K562 (cell line): ENCODE measurements around the gene ARID4B. TPM values are rescaled to one million over a fixed set of nuclear protein-coding genes. Genes with fewer than 3 reads are reported as not detected.

Source experiments
- ATAC-seq: fragments of 200-7000 bp; cut with Tn5 transposase; 3 replicates; pipeline ENCODE4 v1.9.1; 2020; ENCODE audit warnings: moderate library complexity
- BruUV-seq: library from RNA; stranded (reverse); fragments of 400-500 nt; replicated peaks from 2 replicates; lab custom pipeline; 2021; lab: Mats Ljungman, UMichigan
- CTCF ChIA-PET: fragments of 300-600 bp; formaldehyde crosslinking; extraction: SDS; loops from one replicate; lab custom pipeline; 2021; ENCODE audit warnings: low intra/inter-chr PET ratio; lab: Yijun Ruan, JAX
- POLR2A ChIA-PET: fragments of 300-600, 350-650 bp; sonication (Branson Sonifier 250); formaldehyde crosslinking; extraction: SDS; loops from one replicate; lab custom pipeline; 2021; ENCODE audit warnings: antibody characterized with exemption, inconsistent platforms; lab: Yijun Ruan, JAX
- DNase-seq, 4 experiments: peaks; one replicate each; pipeline versions ENCODE4 v3.0.0 to v3.0.0-alpha.2; 2011 to 2018; ENCODE audit warnings: low spot score in 3 of 4, mixed read lengths in 3 of 4; ENCODE audit errors: extremely low read depth in 1 of 4
- FAIRE-seq: peaks from 2 replicates; lab custom pipeline; 2011; peaks lifted over from hg19 to GRCh38; lab: Jason Lieb, UNC
- H2AFZ ChIP-seq: 2 replicates; pipeline ENCODE4 v1.6.0; 2011; ENCODE audit warnings: low read depth, low read length, control low read depth, inconsistent platforms
- H3K27ac ChIP-seq: fragments of 200-600 bp; 3 replicates; pipeline ENCODE4 v1.8.0; 2011; ENCODE audit warnings: low read depth, mild to moderate bottlenecking, control low read depth, inconsistent platforms, low read length, moderate library complexity, mixed read lengths; ENCODE audit errors: extremely low read depth
- H3K27me3 ChIP-seq, 2 experiments: fragments of 300-600 bp in 1 of 2; 2 replicates in 1 of 2; 3 replicates in 1 of 2; pipeline versions ENCODE4 v1.6.0 to v1.8.0; 2011; ENCODE audit warnings: inconsistent platforms in 2 of 2, low read length in 2 of 2, mild to moderate bottlenecking in 1 of 2, mixed read lengths in 1 of 2, moderate library complexity in 1 of 2; ENCODE audit not compliant: control insufficient read depth in 2 of 2, insufficient read depth in 2 of 2
- H3K36me3 ChIP-seq: fragments of 300-600 bp; 3 replicates; pipeline ENCODE4 v1.8.0; 2011; ENCODE audit warnings: mild to moderate bottlenecking, low read length, inconsistent platforms; ENCODE audit not compliant: control insufficient read depth, insufficient read depth
- H3K4me1 ChIP-seq, 2 experiments: fragments of 200-600 bp in 1 of 2; replicated peaks in 1 of 2; 2 replicates in 1 of 2; 3 replicates in 1 of 2; pipeline versions ENCODE4 v1.5.1 to v1.8.0; 2011; ENCODE audit warnings: inconsistent platforms in 2 of 2, low read length in 2 of 2, mild to moderate bottlenecking in 1 of 2, mixed read lengths in 1 of 2, moderate library complexity in 1 of 2; ENCODE audit not compliant: control insufficient read depth in 2 of 2, insufficient read depth in 2 of 2
- H3K4me2 ChIP-seq: 2 replicates; pipeline ENCODE4 v1.6.1; 2011; ENCODE audit warnings: low read length, control low read depth, inconsistent platforms, mixed read lengths; ENCODE audit not compliant: insufficient read depth
- H3K4me3 ChIP-seq: fragments of 200-600 bp; sonication (generic), shearing (Covaris generic); 2 replicates; pipeline ENCODE4 v1.5.1; 2016; ENCODE audit warnings: control low read depth, inconsistent platforms
- H3K79me2 ChIP-seq: fragments of 200-600 bp; 3 replicates; pipeline ENCODE4 v1.8.0; 2011; ENCODE audit warnings: low read length, inconsistent platforms; ENCODE audit not compliant: control insufficient read depth, insufficient read depth
- H3K9ac ChIP-seq, 2 experiments: 2 replicates each; pipeline versions ENCODE4 v1.6.0 to v1.6.1; 2011; ENCODE audit warnings: low read depth in 2 of 2, low read length in 2 of 2, control low read depth in 1 of 2, inconsistent platforms in 1 of 2, mild to moderate bottlenecking in 1 of 2, mixed read lengths in 1 of 2; ENCODE audit not compliant: insufficient read depth in 1 of 2
- H3K9me1 ChIP-seq: one replicate; pipeline ENCODE4 v1.6.0; 2011; ENCODE audit warnings: inconsistent platforms, mild to moderate bottlenecking, low read length, moderate library complexity; ENCODE audit not compliant: control insufficient read depth, insufficient read depth
- H3K9me3 ChIP-seq: replicated peaks from 2 replicates; pipeline ENCODE4 v1.5.1; 2011; ENCODE audit warnings: low read depth, low read length, inconsistent platforms; ENCODE audit not compliant: control insufficient read depth, insufficient read depth
- H4K20me1 ChIP-seq: replicated peaks from 2 replicates; pipeline ENCODE4 v1.6.1; 2011; ENCODE audit warnings: low read length, inconsistent platforms, mixed read lengths; ENCODE audit not compliant: control insufficient read depth, insufficient read depth
- CEBPB ChIP-seq: fragments of 450-650 bp; IDR thresholded peaks from 2 replicates; pipeline ENCODE4 v1.6.1; 2016; ENCODE audit warnings: missing genetic modification characterization, missing compliant biosample characterization
- ELF1 ChIP-seq: fragments of 200-800 bp; sonication (Bioruptor generic); IDR thresholded peaks from 2 replicates; pipeline ENCODE4 v1.6.1; 2016; ENCODE audit warnings: missing genetic modification characterization, missing compliant biosample characterization
- EWSR1 ChIP-seq: fragments of 450-650 bp; IDR thresholded peaks from 2 replicates; pipeline ENCODE4 v1.6.1; 2018; ENCODE audit warnings: borderline replicate concordance, mild to moderate bottlenecking, low read depth, moderate library complexity; ENCODE audit not compliant: partially characterized antibody
- PTBP1 ChIP-seq: fragments of 200-400 bp; formaldehyde crosslinking; IDR thresholded peaks from 2 replicates; pipeline ENCODE4 v1.6.1; 2017; ENCODE audit warnings: low read depth, low read length
- RFX5 ChIP-seq: IDR thresholded peaks from 2 replicates; pipeline ENCODE4 v1.6.1; 2011; ENCODE audit warnings: low read depth, mild to moderate bottlenecking, improper control_type of control experiment, low read length
- SMARCE1 ChIP-seq: fragments of 450-650 bp; IDR thresholded peaks from 2 replicates; pipeline ENCODE4 v1.7.1; 2016; ENCODE audit warnings: mild to moderate bottlenecking
- YBX1 ChIP-seq: fragments of 450-650 bp; IDR thresholded peaks from 2 replicates; pipeline ENCODE4 v1.7.1; 2016; ENCODE audit warnings: mild to moderate bottlenecking
- ZFP30 ChIP-seq: fragments of 250-450 bp; sonication (Bioruptor Pico); IDR thresholded peaks from 2 replicates; pipeline ENCODE4 v1.8.0; 2022; ENCODE audit warnings: moderate library complexity, mild to moderate bottlenecking, inconsistent platforms, borderline replicate concordance
- ZNF143 ChIP-seq: sonication (generic); formaldehyde crosslinking; IDR thresholded peaks from 2 replicates; pipeline ENCODE4 v1.9.0; 2022; ENCODE audit warnings: mild to moderate bottlenecking, missing genetic modification reagents
- ZNF57 ChIP-seq: fragments of 450-650 bp; formaldehyde crosslinking; IDR thresholded peaks from 2 replicates; pipeline ENCODE4 v1.4.0; 2020; ENCODE audit warnings: mild to moderate bottlenecking, moderate library complexity
- ZZZ3 ChIP-seq: fragments of 450-650 bp; IDR thresholded peaks from 2 replicates; pipeline ENCODE4 v1.6.1; 2016; ENCODE audit warnings: antibody characterized with exemption, mild to moderate bottlenecking, moderate library complexity
- WGBS: fragments of 100-300 bp; shearing (Covaris generic); methylation state at CpG from one replicate; pipeline ENCODE4 v1.1.6; 2016; ENCODE audit warnings: low coverage, mixed read lengths; ENCODE audit not compliant: insufficient coverage; ENCODE audit errors: missing lambda C conversion rate; 5-methylcytosine and 5-hydroxymethylcytosine counted together
- in situ Hi-C: fragments of 300-500 bp; cut with MboI; formaldehyde crosslinking; loops from 4 replicates; pipeline ENCODE4 v1.15.0; 2018; ENCODE audit warnings: inconsistent platforms, mixed read lengths
- intact Hi-C: fragments of 100-400 bp; cut with micrococcal nuclease; formaldehyde crosslinking; loops from 2 replicates; pipeline ENCODE4 v1.14.2; 2022
- polyA plus RNA-seq, 8 experiments: library from polyadenylated mRNA; depleted of rRNA in 4 of 8; stranded (reverse) in 5 of 8; unstranded in 3 of 8; fragments of >200 nt; fragmentation: Nextera tagmentation in 2 of 8; fragmentation: Illumina TruSeq in 1 of 8; extraction: Ambion mirVana in 2 of 8; extraction: Trizol in 1 of 8; gene quantifications; 2 replicates each; pipeline versions ENCODE4 v1.2.1 to v1.2.3, GENCODE V29; 2011 to 2014; ENCODE audit warnings: inconsistent platforms in 1 of 8, missing spikeins in 1 of 8
- total RNA-seq, 7 experiments: library from RNA; depleted of rRNA in 6 of 7; stranded (reverse); fragments of >200 nt in 6 of 7; fragmentation: Illumina TruSeq in 2 of 7; extraction: Trizol in 2 of 7; gene quantifications; 2 replicates each; pipeline versions ENCODE4 v1.2.1 to v1.2.3, GENCODE V29; 2011 to 2021; ENCODE audit warnings: low replicate concordance in 1 of 7
- TF ChIP-seq, protein P1 (sequence below): fragments of 250-450 bp; sonication (Bioruptor Pico); IDR thresholded peaks from 2 replicates; pipeline ENCODE4 v1.9.0; 2021; ENCODE audit warnings: mild to moderate bottlenecking, inconsistent platforms
- TF ChIP-seq, protein P2 (sequence below): IDR thresholded peaks from 3 replicates; pipeline ENCODE4 v1.6.1; 2011; ENCODE audit warnings: borderline replicate concordance, mild to moderate bottlenecking; ENCODE audit not compliant: insufficient read length, insufficient read depth
- TF ChIP-seq, protein P3 (sequence below): fragments of 250-450 bp; sonication (Bioruptor Pico); IDR thresholded peaks from 2 replicates; pipeline ENCODE4 v1.8.0; 2021; ENCODE audit warnings: borderline replicate concordance, mild to moderate bottlenecking, moderate library complexity; ENCODE audit not compliant: poor library complexity, severe bottlenecking
- TF ChIP-seq, protein P4 (sequence below), 2 experiments: fragments of 450-650 bp; IDR thresholded peaks; 2 replicates each; pipeline ENCODE4 v1.6.1; 2016
- TF ChIP-seq, protein P5 (sequence below): fragments of 450-650 bp; IDR thresholded peaks from 2 replicates; pipeline ENCODE4 v1.6.1; 2018; ENCODE audit warnings: mild to moderate bottlenecking, low read depth; ENCODE audit not compliant: partially characterized antibody

The ARID4B gene
- total and polyA plus RNA-seq, 9 of the 15 experiments (the other 6 are each of a cell fraction or from before 2014, with no cell fraction given), result 8.4 to 38.9 (median 18.5) TPM

DNA sequence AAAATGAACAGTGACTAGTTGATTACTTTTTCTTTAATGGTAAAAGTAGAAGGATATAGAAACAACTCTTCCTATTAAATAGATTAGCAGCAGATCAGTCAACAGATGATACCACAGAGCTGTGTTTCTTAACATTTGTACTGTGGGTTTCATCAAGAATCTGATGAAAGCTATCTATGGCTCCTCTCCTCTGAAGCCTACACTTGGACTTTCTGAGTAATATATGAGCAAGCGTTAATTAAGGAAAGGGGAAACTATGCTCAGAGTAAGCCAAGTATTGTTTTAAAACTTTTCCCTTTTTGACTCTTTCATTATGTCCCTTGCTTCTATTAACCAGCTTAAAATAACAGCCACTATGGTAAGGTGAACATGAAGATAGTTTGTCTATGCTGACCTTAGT lies 10.8 kb downstream of the ARID4B start:
- H3K9me3 ChIP-seq, result no peaks in the 10 kb centered on the region
- no peak for FAIRE-seq
- ChIA-PET CTCF (no interaction called here), POLR2A (interaction anchor here (3.0 to 7.3 kb wide), 2 partner anchors 9 to 10 kb away, joined by 15 to 38 read pairs; partner anchors contain the start of genes ARID4B and GGPS1)
- H3K79me2 ChIP-seq, result peaks cover 95% of the 10 kb centered on the region
- in situ Hi-C loops (no loop called here), intact Hi-C loops (no loop called here)
- no peaks in the 10 kb centered on the region for H3K27me3 ChIP-seq
- no peak overlapping the region for H2AFZ ChIP-seq
- H3K9me1 ChIP-seq, result no peaks in the 10 kb centered on the region
- peaks cover 33% of the 10 kb centered on the region for H3K36me3 ChIP-seq
- no peak overlapping the region for H3K4me3 ChIP-seq
- no peak overlapping the region for H3K9ac ChIP-seq
- BruUV-seq, result no TSS peak
- 47% methylated on average over 1 of the region's 1 CpG for WGBS
- peak; percentile 11; the same call in 1 of the 3 replicates for ATAC-seq
- H3K27ac ChIP-seq, result no peak overlapping the region
- DNase-seq, result no peak
- H4K20me1 ChIP-seq, result no peaks in the 10 kb centered on the region; the same call in 1 of the 2 replicates
- peaks cover 3 to 4% of the 10 kb centered on the region in 2 experiments; a peak in 3 of 5 replicates for H3K4me1 ChIP-seq
- H3K4me2 ChIP-seq, result no peak overlapping the region
- TF ChIP-seq CEBPB (tag) (no peak), SMARCE1 (no peak), ZNF57 (CRISPR knock-in tag) (no peak), ZZZ3 (no peak), ELF1 (tag) (no peak), PTBP1 (no peak), YBX1 (no peak), EWSR1 (no peak), RFX5 (no peak), ZNF143 (CRISPR knock-in tag) (no peak), ZFP30 (CRISPR knock-in tag) (no peak)
- TF ChIP-seq, protein P1, sequence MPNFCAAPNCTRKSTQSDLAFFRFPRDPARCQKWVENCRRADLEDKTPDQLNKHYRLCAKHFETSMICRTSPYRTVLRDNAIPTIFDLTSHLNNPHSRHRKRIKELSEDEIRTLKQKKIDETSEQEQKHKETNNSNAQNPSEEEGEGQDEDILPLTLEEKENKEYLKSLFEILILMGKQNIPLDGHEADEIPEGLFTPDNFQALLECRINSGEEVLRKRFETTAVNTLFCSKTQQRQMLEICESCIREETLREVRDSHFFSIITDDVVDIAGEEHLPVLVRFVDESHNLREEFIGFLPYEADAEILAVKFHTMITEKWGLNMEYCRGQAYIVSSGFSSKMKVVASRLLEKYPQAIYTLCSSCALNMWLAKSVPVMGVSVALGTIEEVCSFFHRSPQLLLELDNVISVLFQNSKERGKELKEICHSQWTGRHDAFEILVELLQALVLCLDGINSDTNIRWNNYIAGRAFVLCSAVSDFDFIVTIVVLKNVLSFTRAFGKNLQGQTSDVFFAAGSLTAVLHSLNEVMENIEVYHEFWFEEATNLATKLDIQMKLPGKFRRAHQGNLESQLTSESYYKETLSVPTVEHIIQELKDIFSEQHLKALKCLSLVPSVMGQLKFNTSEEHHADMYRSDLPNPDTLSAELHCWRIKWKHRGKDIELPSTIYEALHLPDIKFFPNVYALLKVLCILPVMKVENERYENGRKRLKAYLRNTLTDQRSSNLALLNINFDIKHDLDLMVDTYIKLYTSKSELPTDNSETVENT, result no peak
- TF ChIP-seq, protein P2, sequence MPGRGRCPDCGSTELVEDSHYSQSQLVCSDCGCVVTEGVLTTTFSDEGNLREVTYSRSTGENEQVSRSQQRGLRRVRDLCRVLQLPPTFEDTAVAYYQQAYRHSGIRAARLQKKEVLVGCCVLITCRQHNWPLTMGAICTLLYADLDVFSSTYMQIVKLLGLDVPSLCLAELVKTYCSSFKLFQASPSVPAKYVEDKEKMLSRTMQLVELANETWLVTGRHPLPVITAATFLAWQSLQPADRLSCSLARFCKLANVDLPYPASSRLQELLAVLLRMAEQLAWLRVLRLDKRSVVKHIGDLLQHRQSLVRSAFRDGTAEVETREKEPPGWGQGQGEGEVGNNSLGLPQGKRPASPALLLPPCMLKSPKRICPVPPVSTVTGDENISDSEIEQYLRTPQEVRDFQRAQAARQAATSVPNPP, result no peak
- TF ChIP-seq, protein P3, sequence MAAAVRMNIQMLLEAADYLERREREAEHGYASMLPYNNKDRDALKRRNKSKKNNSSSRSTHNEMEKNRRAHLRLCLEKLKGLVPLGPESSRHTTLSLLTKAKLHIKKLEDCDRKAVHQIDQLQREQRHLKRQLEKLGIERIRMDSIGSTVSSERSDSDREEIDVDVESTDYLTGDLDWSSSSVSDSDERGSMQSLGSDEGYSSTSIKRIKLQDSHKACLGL (CRISPR knock-in tag), result no peak
- TF ChIP-seq, protein P4, sequence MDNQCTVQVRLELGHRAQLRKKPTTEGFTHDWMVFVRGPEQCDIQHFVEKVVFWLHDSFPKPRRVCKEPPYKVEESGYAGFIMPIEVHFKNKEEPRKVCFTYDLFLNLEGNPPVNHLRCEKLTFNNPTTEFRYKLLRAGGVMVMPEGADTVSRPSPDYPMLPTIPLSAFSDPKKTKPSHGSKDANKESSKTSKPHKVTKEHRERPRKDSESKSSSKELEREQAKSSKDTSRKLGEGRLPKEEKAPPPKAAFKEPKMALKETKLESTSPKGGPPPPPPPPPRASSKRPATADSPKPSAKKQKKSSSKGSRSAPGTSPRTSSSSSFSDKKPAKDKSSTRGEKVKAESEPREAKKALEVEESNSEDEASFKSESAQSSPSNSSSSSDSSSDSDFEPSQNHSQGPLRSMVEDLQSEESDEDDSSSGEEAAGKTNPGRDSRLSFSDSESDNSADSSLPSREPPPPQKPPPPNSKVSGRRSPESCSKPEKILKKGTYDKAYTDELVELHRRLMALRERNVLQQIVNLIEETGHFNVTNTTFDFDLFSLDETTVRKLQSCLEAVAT (IDR thresholded peaks at IDR 0.05), result no peak
- TF ChIP-seq, protein P5, sequence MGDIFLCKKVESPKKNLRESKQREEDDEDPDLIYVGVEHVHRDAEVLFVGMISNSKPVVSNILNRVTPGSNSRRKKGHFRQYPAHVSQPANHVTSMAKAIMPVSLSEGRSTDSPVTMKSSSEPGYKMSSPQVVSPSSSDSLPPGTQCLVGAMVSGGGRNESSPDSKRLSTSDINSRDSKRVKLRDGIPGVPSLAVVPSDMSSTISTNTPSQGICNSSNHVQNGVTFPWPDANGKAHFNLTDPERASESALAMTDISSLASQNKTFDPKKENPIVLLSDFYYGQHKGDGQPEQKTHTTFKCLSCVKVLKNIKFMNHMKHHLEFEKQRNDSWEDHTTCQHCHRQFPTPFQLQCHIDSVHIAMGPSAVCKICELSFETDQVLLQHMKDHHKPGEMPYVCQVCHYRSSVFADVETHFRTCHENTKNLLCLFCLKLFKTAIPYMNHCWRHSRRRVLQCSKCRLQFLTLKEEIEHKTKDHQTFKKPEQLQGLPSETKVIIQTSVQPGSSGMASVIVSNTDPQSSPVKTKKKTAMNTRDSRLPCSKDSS, result no peak
